ENCODE results near the gene IL31RA. TPM values are rescaled to one million over a fixed set of nuclear protein-coding genes. Genes with fewer than 3 reads are reported as not detected.
"Not testable (repeated sequence)": the region's sequence is repeated elsewhere in the genome, so short reads cannot be mapped to it uniquely, and the experiment has no call there.

Gene IL31RA
- total RNA-seq, 2 experiments from 2014 or later = not detected

GRCh38 chr5:55932700-55933099, 81.5 kb downstream of the IL31RA start:
- Mint-ChIP-seq H3K36me3 (ENCODE audit: low read depth) (peaks cover 4% of the 10 kb centered on the region), H3K4me1 (ENCODE audit: low read depth) (peaks cover 2% of the 10 kb centered on the region), H3K4me3 (no peak overlapping the region), H3K27me3 (ENCODE audit: low read depth) (no peaks in the 10 kb centered on the region), H3K27ac (no peak overlapping the region), H3K9me3 (ENCODE audit: insufficient read depth) (no peaks in the 10 kb centered on the region)
- POLR2A ChIA-PET = interaction anchor here (1.0 kb wide), 2 partner anchors 8 to 9 kb away, joined by 3 to 4 read pairs; no protein-coding TSS in a partner anchor
- DNase-seq = no peak
- CTCF ChIA-PET = interaction anchor here (1.1 to 3.1 kb wide), 4 partner anchors 9 to 273 kb away, joined by 3 to 11 read pairs (median 4); no protein-coding TSS in a partner anchor
- ATAC-seq = no peak

- H3K36me3 Mint-ChIP-seq (ENCODE audit: low read depth) = peaks cover 4% of the 10 kb centered on the region
- POLR2A ChIA-PET = interaction anchor here (1.0 kb wide), 2 partner anchors 9 to 10 kb away, joined by 3 to 4 read pairs; no protein-coding TSS in a partner anchor
Observed at GRCh38 chr5:55933377-55934114, 82.4 kb downstream of the IL31RA start.

GRCh38 chr5:55934115-55934613, 83.0 kb downstream of the IL31RA start:
- Mint-ChIP-seq H3K27me3 (ENCODE audit: low read depth) (no peaks in the 10 kb centered on the region), H3K4me1 (ENCODE audit: low read depth) (peaks cover 2% of the 10 kb centered on the region), H3K4me3 (no peak overlapping the region), H3K27ac (no peak overlapping the region), H3K36me3 (ENCODE audit: low read depth) (peaks cover 7% of the 10 kb centered on the region), H3K9me3 (ENCODE audit: insufficient read depth) (no peaks in the 10 kb centered on the region)
- no peak for DNase-seq
- ChIA-PET CTCF (interaction anchor here (1.3 to 5.3 kb wide), 2 partner anchors 267 to 329 kb away, joined by 4 to 86 read pairs; no protein-coding TSS in a partner anchor), POLR2A (no interaction called here)
- no peak for ATAC-seq

More at GRCh38 chr5:55933377-55934114, 82.4 kb downstream of the IL31RA start:
- no peak overlapping the region for H3K4me3 Mint-ChIP-seq
- CTCF ChIA-PET = interaction anchor here (1.1 to 5.3 kb wide), 4 partner anchors 10 to 273 kb away, joined by 3 to 86 read pairs (median 8); no protein-coding TSS in a partner anchor
- no peak for DNase-seq
- no peak overlapping the region for H3K27ac Mint-ChIP-seq
- H3K27me3 Mint-ChIP-seq (ENCODE audit: low read depth) = no peaks in the 10 kb centered on the region
- no peak for ATAC-seq
- H3K4me1 Mint-ChIP-seq (ENCODE audit: low read depth) = peaks cover 2% of the 10 kb centered on the region
- H3K9me3 Mint-ChIP-seq (ENCODE audit: insufficient read depth) = no peaks in the 10 kb centered on the region

- H3K27ac Mint-ChIP-seq = no peak overlapping the region
- ChIA-PET CTCF (interaction anchor here (0.6 to 5.3 kb wide), 17 partner anchors 11 to 703 kb away, joined by 3 to 86 read pairs (median 5); no protein-coding TSS in a partner anchor), POLR2A (no interaction called here)
- no peaks in the 10 kb centered on the region for H3K27me3 Mint-ChIP-seq (ENCODE audit: low read depth)
- DNase-seq = no peak
- H3K9me3 Mint-ChIP-seq (ENCODE audit: insufficient read depth) = no peaks in the 10 kb centered on the region
- H3K4me3 Mint-ChIP-seq = no peak overlapping the region
- ATAC-seq = no peak
- H3K4me1 Mint-ChIP-seq (ENCODE audit: low read depth) = peaks cover 2% of the 10 kb centered on the region
- peaks cover 11% of the 10 kb centered on the region for H3K36me3 Mint-ChIP-seq (ENCODE audit: low read depth)
Observed at GRCh38 chr5:55934720-55935119, 83.6 kb downstream of the IL31RA start.

- ChIA-PET CTCF (interaction anchor here (0.6 to 5.3 kb wide), 22 partner anchors 10 to 704 kb away, joined by 3 to 86 read pairs (median 4); no protein-coding TSS in a partner anchor), POLR2A (no interaction called here)
- Mint-ChIP-seq H3K4me3 (no peak overlapping the region), H3K27ac (no peak overlapping the region), H3K9me3 (ENCODE audit: insufficient read depth) (no peaks in the 10 kb centered on the region), H3K4me1 (ENCODE audit: low read depth) (peaks cover 2% of the 10 kb centered on the region), H3K27me3 (ENCODE audit: low read depth) (no peaks in the 10 kb centered on the region), H3K36me3 (ENCODE audit: low read depth) (peaks cover 16% of the 10 kb centered on the region)
- ATAC-seq (no peak), DNase-seq (no peak)
Observed at GRCh38 chr5:55935371-55935770, 84.2 kb downstream of the IL31RA start.

- H3K36me3 Mint-ChIP-seq (ENCODE audit: low read depth) = peaks cover 19% of the 10 kb centered on the region
- no peak overlapping the region for H3K27ac Mint-ChIP-seq
- POLR2A ChIA-PET = interaction anchor here (0.8 kb wide), 1 partner anchor 264 kb away, joined by 3 read pairs; no protein-coding TSS in a partner anchor
- peaks cover 2% of the 10 kb centered on the region for H3K4me1 Mint-ChIP-seq (ENCODE audit: low read depth)
- CTCF ChIA-PET = interaction anchor here (0.7 to 5.3 kb wide), 43 partner anchors 9 to 902 kb away, joined by 3 to 86 read pairs (median 4); no protein-coding TSS in a partner anchor
- no peaks in the 10 kb centered on the region for H3K27me3 Mint-ChIP-seq (ENCODE audit: low read depth)
- peak; percentile 88 for ATAC-seq
- no peaks in the 10 kb centered on the region for H3K9me3 Mint-ChIP-seq (ENCODE audit: insufficient read depth)
- peak; percentile 90 for DNase-seq
- H3K4me3 Mint-ChIP-seq = no peak overlapping the region
Observed at GRCh38 chr5:55936100-55936693, 85.0 kb downstream of the IL31RA start.

GRCh38 chr5:55937598-55937997, 86.4 kb downstream of the IL31RA start:
- H3K27ac Mint-ChIP-seq, POLR2A ChIA-PET: not testable (repeated sequence)

GRCh38 chr5:55941154-55941553, 90.0 kb downstream of the IL31RA start:
- ATAC-seq; POLR2A ChIA-PET; H3K4me3 Mint-ChIP-seq; H3K27ac Mint-ChIP-seq; H3K9me3 Mint-ChIP-seq (ENCODE audit: insufficient read depth); H3K4me1 Mint-ChIP-seq (ENCODE audit: low read depth); DNase-seq; H3K27me3 Mint-ChIP-seq (ENCODE audit: low read depth): not testable (repeated sequence)
- CTCF ChIA-PET = interaction anchor here (1.6 kb wide), 1 partner anchor 259 kb away, joined by 3 read pairs; no protein-coding TSS in a partner anchor
- peaks cover 42% of the 10 kb centered on the region for H3K36me3 Mint-ChIP-seq (ENCODE audit: low read depth)

More at GRCh38 chr5:55937598-55937997, 86.4 kb downstream of the IL31RA start:
- ATAC-seq; DNase-seq; H3K27me3 Mint-ChIP-seq (ENCODE audit: low read depth); H3K9me3 Mint-ChIP-seq (ENCODE audit: insufficient read depth); H3K4me3 Mint-ChIP-seq; H3K4me1 Mint-ChIP-seq (ENCODE audit: low read depth): not testable (repeated sequence)
- CTCF ChIA-PET = interaction anchor here (0.6 to 5.3 kb wide), 16 partner anchors 7 to 901 kb away, joined by 3 to 86 read pairs (median 5); no protein-coding TSS in a partner anchor
- H3K36me3 Mint-ChIP-seq (ENCODE audit: low read depth) = peaks cover 29% of the 10 kb centered on the region

- DNase-seq (no peak), ATAC-seq (no peak)
- Mint-ChIP-seq H3K27me3 (ENCODE audit: low read depth) (no peaks in the 10 kb centered on the region), H3K4me3 (no peak overlapping the region), H3K4me1 (ENCODE audit: low read depth) (peaks cover 3% of the 10 kb centered on the region), H3K9me3 (ENCODE audit: insufficient read depth) (no peaks in the 10 kb centered on the region), H3K36me3 (ENCODE audit: low read depth) (peaks cover 51% of the 10 kb centered on the region), H3K27ac (no peak overlapping the region)
- POLR2A ChIA-PET = no interaction called here
- CTCF ChIA-PET = no interaction called here
Observed at GRCh38 chr5:55959208-55959607, 108.1 kb downstream of the IL31RA start.

GRCh38 chr5:55960779-55961178, 109.6 kb downstream of the IL31RA start:
- peaks cover 44% of the 10 kb centered on the region for H3K36me3 Mint-ChIP-seq (ENCODE audit: low read depth)
- DNase-seq = no peak
- H3K27ac Mint-ChIP-seq = no peak overlapping the region
- no peaks in the 10 kb centered on the region for H3K9me3 Mint-ChIP-seq (ENCODE audit: insufficient read depth)
- no peak overlapping the region for H3K4me3 Mint-ChIP-seq
- CTCF ChIA-PET = interaction anchor here (1.0 to 2.8 kb wide), 2 partner anchors 24 to 241 kb away, joined by 3 to 9 read pairs; no protein-coding TSS in a partner anchor
- peaks cover 3% of the 10 kb centered on the region for H3K4me1 Mint-ChIP-seq (ENCODE audit: low read depth)
- no peaks in the 10 kb centered on the region for H3K27me3 Mint-ChIP-seq (ENCODE audit: low read depth)
- no peak for ATAC-seq
- POLR2A ChIA-PET = no interaction called here

GRCh38 chr5:55965525-55965924, 114.4 kb downstream of the IL31RA start:
- POLR2A ChIA-PET = no interaction called here
- Mint-ChIP-seq H3K9me3 (ENCODE audit: insufficient read depth) (no peaks in the 10 kb centered on the region), H3K4me3 (no peak overlapping the region), H3K27ac (no peak overlapping the region), H3K27me3 (ENCODE audit: low read depth) (no peaks in the 10 kb centered on the region), H3K36me3 (ENCODE audit: low read depth) (peaks cover 40% of the 10 kb centered on the region), H3K4me1 (ENCODE audit: low read depth) (peaks cover 11% of the 10 kb centered on the region)
- CTCF ChIA-PET = interaction anchor here (0.7 to 1.0 kb wide), 2 partner anchors 29 to 31 kb away, joined by 3 read pairs; no protein-coding TSS in a partner anchor
- DNase-seq (no peak), ATAC-seq (no peak)

All from activated CD8-positive, alpha-beta T cell treated with anti-CD3 and anti-CD28 coated beads, Interleukin-2, amount 10 ng/mL, durations not matched to agents 7 days and 5 days (primary cell).